SU-DHL-6 (cell line): ENCODE data around the gene TMEM92.

ENCODE experiments used
- H2AFZ ChIP-seq: fragments of 200-600 bp; sonication (generic); 2 replicates; pipeline ENCODE4 v1.6.1; 2014; ENCODE audit warnings: low read depth, mild to moderate bottlenecking, moderate library complexity, mixed read lengths, antibody characterized with exemption, low read length; ENCODE audit not compliant: severe bottlenecking
- H3F3A ChIP-seq: fragments of 200-600 bp; shearing (Covaris generic); 2 replicates; pipeline ENCODE4 v1.6.0; 2016; ENCODE audit warnings: antibody characterized with exemption, mild to moderate bottlenecking; ENCODE audit not compliant: insufficient read depth
- H3K27ac ChIP-seq: fragments of 200-600 bp; sonication (generic); 2 replicates; pipeline ENCODE4 v1.5.1; 2016; ENCODE audit warnings: low read depth, mild to moderate bottlenecking, low read length, moderate library complexity, mixed read lengths
- H3K27me3 ChIP-seq: fragments of 200-600 bp; sonication (generic), shearing (Covaris generic); 2 replicates; pipeline ENCODE4 v1.6.0; 2014; ENCODE audit warnings: mild to moderate bottlenecking, low read length
- H3K36me3 ChIP-seq: fragments of 200-600 bp; sonication (generic); 2 replicates; pipeline ENCODE4 v1.6.1; 2014; ENCODE audit warnings: mild to moderate bottlenecking, low read length, mixed read lengths
- H3K4me2 ChIP-seq: fragments of 300-600, 200-600 bp; shearing (Covaris generic), sonication (generic); 2 replicates; pipeline ENCODE4 v1.6.0; 2014; ENCODE audit warnings: low read length, low read depth, mild to moderate bottlenecking; ENCODE audit not compliant: poor library complexity, severe bottlenecking
- H3K4me3 ChIP-seq: fragments of 200-600 bp; sonication (generic); 2 replicates; pipeline ENCODE4 v1.5.1; 2014; ENCODE audit warnings: antibody characterized with exemption, low read length, mild to moderate bottlenecking, mixed read lengths; ENCODE audit not compliant: insufficient read depth, poor library complexity, severe bottlenecking
- H3K79me2 ChIP-seq: fragments of 200-600 bp; sonication (generic); 2 replicates; pipeline ENCODE4 v1.6.1; 2014; ENCODE audit warnings: mild to moderate bottlenecking, low read length, moderate library complexity; ENCODE audit not compliant: insufficient read depth
- H3K9ac ChIP-seq: fragments of 200-600 bp; sonication (generic); 2 replicates; pipeline ENCODE4 v1.7.0; 2014; ENCODE audit warnings: mild to moderate bottlenecking, low read length
- H3K9me2 ChIP-seq: fragments of 200-600 bp; sonication (generic); replicated peaks from 2 replicates; pipeline ENCODE4 v1.6.1; 2014; ENCODE audit warnings: low read length; ENCODE audit not compliant: insufficient read depth
- H3K9me3 ChIP-seq: fragments of 200-600 bp; sonication (generic); 2 replicates; pipeline ENCODE4 v1.6.1; 2014; ENCODE audit warnings: low read length, mixed read lengths; ENCODE audit not compliant: insufficient read depth
- H4K20me1 ChIP-seq: fragments of 200-600 bp; sonication (generic); 2 replicates; pipeline ENCODE4 v1.6.1; 2014; ENCODE audit warnings: low read depth, mild to moderate bottlenecking, antibody characterized with exemption, low read length, moderate library complexity, mixed read lengths
- CTCF ChIP-seq: fragments of 200-600 bp; sonication (generic); IDR thresholded peaks from one replicate; pipeline ENCODE4 v1.5.1; 2017; ENCODE audit warnings: antibody characterized with exemption, mild to moderate bottlenecking, low read length, moderate library complexity; ENCODE audit not compliant: insufficient read depth, poor library complexity, severe bottlenecking
- EZH2phosphoT487 ChIP-seq: fragments of 200-600 bp; sonication (generic), shearing (Covaris generic); conservative IDR thresholded peaks from 2 replicates; pipeline ENCODE4 v1.6.1; 2018; ENCODE audit warnings: mild to moderate bottlenecking, antibody characterized with exemption, low read length, moderate library complexity, mixed read lengths

The TMEM92 gene

GRCh38 chr17:50277357-50277754 is 3.1 kb downstream of the TMEM92 start:
- H3K27me3 ChIP-seq = no peaks in the 10 kb centered on the region
- TF ChIP-seq CTCF (no peak), EZH2phosphoT487 (no peak)

GRCh38 chr17:50278526-50279180 is 4.4 kb downstream of the TMEM92 start:
- Histone ChIP-seq H3K27ac (no peak overlapping the region), H2AFZ (no peak overlapping the region)

More at GRCh38 chr17:50277357-50277754, 3.1 kb downstream of the TMEM92 start:
- Histone ChIP-seq H3K79me2 (no peaks in the 10 kb centered on the region), H2AFZ (no peak overlapping the region), H4K20me1 (no peaks in the 10 kb centered on the region), H3K9ac (no peak overlapping the region), H3F3A (no peaks in the 10 kb centered on the region), H3K27ac (no peak overlapping the region), H3K4me2 (no peak overlapping the region), H3K9me3 (no peaks in the 10 kb centered on the region), H3K9me2 (no peaks in the 10 kb centered on the region), H3K4me3 (no peak overlapping the region), H3K36me3 (no peaks in the 10 kb centered on the region)

GRCh38 chr17:50279181-50279526 is 4.9 kb downstream of the TMEM92 start:
- Histone ChIP-seq H3K36me3 (no peaks in the 10 kb centered on the region), H3K4me2 (no peak overlapping the region), H3K79me2 (no peaks in the 10 kb centered on the region), H2AFZ (no peak overlapping the region), H3K27me3 (no peaks in the 10 kb centered on the region), H3K4me3 (no peak overlapping the region), H3F3A (no peaks in the 10 kb centered on the region), H3K9me2 (no peaks in the 10 kb centered on the region), H3K27ac (no peak overlapping the region), H4K20me1 (no peaks in the 10 kb centered on the region), H3K9me3 (no peaks in the 10 kb centered on the region), H3K9ac (no peak overlapping the region)
- TF ChIP-seq CTCF (no peak), EZH2phosphoT487 (no peak)

More at GRCh38 chr17:50278526-50279180, 4.4 kb downstream of the TMEM92 start:
- H3K9me2 ChIP-seq = no peaks in the 10 kb centered on the region
- H3K79me2 ChIP-seq = no peaks in the 10 kb centered on the region
- TF ChIP-seq EZH2phosphoT487 (no peak), CTCF (no peak)
- no peaks in the 10 kb centered on the region for H3K27me3 ChIP-seq
- no peak overlapping the region for H3K4me2 ChIP-seq
- H3K9me3 ChIP-seq = no peaks in the 10 kb centered on the region
- no peaks in the 10 kb centered on the region for H4K20me1 ChIP-seq
- H3K4me3 ChIP-seq = no peak overlapping the region
- no peak overlapping the region for H3K9ac ChIP-seq
- no peaks in the 10 kb centered on the region for H3K36me3 ChIP-seq
- no peaks in the 10 kb centered on the region for H3F3A ChIP-seq
